Transverse colon (tissue), 3 donors: Measurements from ENCODE around the gene FANCC.

Source experiments
- CTCF ChIP-seq, 5 experiments: fragments of 200-600 bp in 3 of 5; fragments of 450-650 bp in 2 of 5; sonication (generic) in 3 of 5; IDR thresholded peaks; 1 replicate in 2 of 5; 2 replicates in 3 of 5; pipeline ENCODE4 v1.5.1; 2016 to 2017; ENCODE audit warnings: antibody characterized with exemption in 5 of 5, inconsistent platforms in 3 of 5, mild to moderate bottlenecking in 2 of 5, moderate library complexity in 1 of 5
- POLR2A ChIP-seq: fragments of 450-650 bp; IDR thresholded peaks from one replicate; pipeline ENCODE4 v1.6.1; 2016; ENCODE audit warnings: antibody characterized with exemption, mild to moderate bottlenecking, moderate library complexity

GRCh38 chr9:95292226-95292625 lies 25.3 kb downstream of the FANCC start:
- TF ChIP-seq POLR2A (no peak), CTCF (IDR thresholded peaks at IDR 0.05) (no peak)
